Measurements from ENCODE around the gene PRR14. TPM values are rescaled to one million over a fixed set of nuclear protein-coding genes. Genes with fewer than 3 reads are reported as not detected.
A peak's percentile ranks its signal among the peaks of the same experiment; 100 is the strongest.

The PRR14 gene
- total and polyA plus RNA-seq, 10 of the 15 experiments (the other 5 are each of a cell fraction or from before 2014, with no cell fraction given) = 2.5 to 66.8 (median 19.2) TPM

- TF ChIP-seq ZBTB40 (IDR thresholded peaks at IDR 0.05; ENCODE audit: borderline replicate concordance) (peak; percentile 35; the same call in 1 of the 2 replicates), SP1 (IDR thresholded peaks at IDR 0.05; ENCODE audit: low read depth, low read length) (no peak), NR2C1 (IDR thresholded peaks at IDR 0.05) (peak; percentile 94), ZNF687 (IDR thresholded peaks at IDR 0.05) (peak; percentile 69; the same call in 1 of the 2 replicates), RELB (IDR thresholded peaks at IDR 0.05; ENCODE audit: low read depth) (peak; percentile 38; the same call in 1 of the 2 replicates), JUND (IDR thresholded peaks at IDR 0.05; ENCODE audit: low read depth, low read length) (no peak), PAX8 (IDR thresholded peaks at IDR 0.05) (no peak), ELK1 (IDR thresholded peaks at IDR 0.05; ENCODE audit: low read depth, low read length) (no peak), RCOR1 (conservative IDR thresholded peaks at IDR 0.05; ENCODE audit: low read depth, low read length) (no peak), IRF5 (IDR thresholded peaks at IDR 0.05; ENCODE audit: borderline replicate concordance) (no peak), GABPA (IDR thresholded peaks at IDR 0.05; ENCODE audit: low read depth) (no peak), TBL1XR1 (IDR thresholded peaks at IDR 0.05; ENCODE audit: low read depth, low read length) (no peak), CBFB (IDR thresholded peaks at IDR 0.05; ENCODE audit: low read depth) (no peak), HDGF (IDR thresholded peaks at IDR 0.05) (no peak), ASH2L (IDR thresholded peaks at IDR 0.05; ENCODE audit: borderline replicate concordance, low read depth) (no peak), YY1 (IDR thresholded peaks at IDR 0.05; ENCODE audit: low read depth, low read length) (peak; percentile 71), SIX5 (IDR thresholded peaks at IDR 0.05; ENCODE audit: low read depth, low read length, severe bottlenecking) (no peak)
Observed at GRCh38 chr16:30628628-30629540, 21.9 kb upstream of the PRR14 start (continued).
